Activated T-helper 1 cell treated with anti-CD3 and anti-CD28 coated beads, Interleukin-12 subunit alpha, Interleukin-12 subunit beta, Interleukin-2, Interleukin-4 antibody, amounts not matched to agents 30 ng/mL and 10 ng/mL and 1 ng/mL, durations not matched to agents 14 hours and 24 hours and 36 hours (primary cell): ENCODE results near the gene TTR. TPM values are rescaled to one million over a fixed set of nuclear protein-coding genes. Genes with fewer than 3 reads are reported as not detected.

Experiments used
- DNase-seq: peaks from one replicate; pipeline ENCODE4 v3.0.0; 2021; ENCODE audit warnings: low spot score
- H3K27ac Mint-ChIP-seq: one replicate; pipeline ENCODE4 v1.8.0; 2021; ENCODE audit warnings: mild to moderate bottlenecking, mixed read lengths
- H3K27me3 Mint-ChIP-seq: one replicate; pipeline ENCODE4 v1.8.0; 2022; ENCODE audit warnings: mild to moderate bottlenecking, moderate library complexity, mixed read lengths; ENCODE audit not compliant: insufficient read depth
- H3K36me3 Mint-ChIP-seq: one replicate; pipeline ENCODE4 v1.8.0; 2021; ENCODE audit warnings: low read depth, mixed read lengths
- H3K4me1 Mint-ChIP-seq: one replicate; pipeline ENCODE4 v1.8.0; 2021; ENCODE audit warnings: low read depth, mixed read lengths
- H3K4me3 Mint-ChIP-seq: one replicate; pipeline ENCODE4 v1.8.0; 2021; ENCODE audit warnings: mild to moderate bottlenecking, moderate library complexity, mixed read lengths
- H3K9me3 Mint-ChIP-seq: one replicate; pipeline ENCODE4 v1.8.0; 2021; ENCODE audit warnings: mixed read lengths
- intact Hi-C: fragments of 100-400 bp; cut with micrococcal nuclease; formaldehyde crosslinking; loops from one replicate; pipeline ENCODE4 v1.15.1; 2024
- total RNA-seq: library from RNA; stranded (reverse); gene quantifications from 2 replicates; pipeline ENCODE4 v1.2.3, GENCODE V29; 2022

Gene TTR
- total RNA-seq, 1 donor from 2014 or later: not detected

- H3K36me3 Mint-ChIP-seq: no peaks in the 10 kb centered on the region
- no peak for DNase-seq
- H3K9me3 Mint-ChIP-seq: no peaks in the 10 kb centered on the region
- intact Hi-C loops: loop anchor here (1.0 kb wide), 1 partner anchor 112 kb away; no protein-coding TSS in a partner anchor
- H3K27me3 Mint-ChIP-seq: peaks cover 3% of the 10 kb centered on the region
- no peak overlapping the region for H3K4me3 Mint-ChIP-seq
- no peak overlapping the region for H3K27ac Mint-ChIP-seq
- H3K4me1 Mint-ChIP-seq: no peaks in the 10 kb centered on the region
Observed at GRCh38 chr18:31609886-31610285, 18.2 kb downstream of the TTR start.

- H3K4me1 Mint-ChIP-seq: no peaks in the 10 kb centered on the region
- no peaks in the 10 kb centered on the region for H3K9me3 Mint-ChIP-seq
- H3K27me3 Mint-ChIP-seq: peaks cover 3% of the 10 kb centered on the region
- no peaks in the 10 kb centered on the region for H3K36me3 Mint-ChIP-seq
- no peak overlapping the region for H3K27ac Mint-ChIP-seq
- DNase-seq: no peak
- intact Hi-C loops: loop anchor here (1.0 kb wide), 1 partner anchor 112 kb away; no protein-coding TSS in a partner anchor
- no peak overlapping the region for H3K4me3 Mint-ChIP-seq
Observed at GRCh38 chr18:31610286-31611205, 18.9 kb downstream of the TTR start.

- Mint-ChIP-seq H3K27me3 (peaks cover 2% of the 10 kb centered on the region), H3K4me3 (no peak overlapping the region), H3K4me1 (no peaks in the 10 kb centered on the region), H3K9me3 (no peaks in the 10 kb centered on the region), H3K27ac (no peak overlapping the region), H3K36me3 (no peaks in the 10 kb centered on the region)
- intact Hi-C loops: no loop called here
- no peak for DNase-seq
Observed at GRCh38 chr18:31611511-31611910, 19.8 kb downstream of the TTR start.

- H3K9me3 Mint-ChIP-seq: no peaks in the 10 kb centered on the region
- peaks cover 2% of the 10 kb centered on the region for H3K27me3 Mint-ChIP-seq
- intact Hi-C loops: no loop called here
- no peaks in the 10 kb centered on the region for H3K36me3 Mint-ChIP-seq
- DNase-seq: no peak
- no peak overlapping the region for H3K27ac Mint-ChIP-seq
- H3K4me1 Mint-ChIP-seq: no peaks in the 10 kb centered on the region
- no peak overlapping the region for H3K4me3 Mint-ChIP-seq
Observed at GRCh38 chr18:31612124-31612523, 20.4 kb downstream of the TTR start.

- Mint-ChIP-seq H3K9me3 (no peaks in the 10 kb centered on the region), H3K4me1 (no peaks in the 10 kb centered on the region), H3K27me3 (peaks cover 2% of the 10 kb centered on the region), H3K36me3 (no peaks in the 10 kb centered on the region), H3K27ac (no peak overlapping the region), H3K4me3 (no peak overlapping the region)
- intact Hi-C loops: no loop called here
- no peak for DNase-seq
Observed at GRCh38 chr18:31614044-31614443, 22.4 kb downstream of the TTR start.

GRCh38 chr18:31616586-31616985, 24.9 kb downstream of the TTR start:
- Mint-ChIP-seq H3K9me3 (no peaks in the 10 kb centered on the region), H3K4me3 (no peak overlapping the region), H3K27ac (no peak overlapping the region)

GRCh38 chr18:31617031-31617717, 25.5 kb downstream of the TTR start:
- Mint-ChIP-seq H3K4me1 (no peaks in the 10 kb centered on the region), H3K27ac (no peak overlapping the region), H3K36me3 (no peaks in the 10 kb centered on the region), H3K9me3 (no peaks in the 10 kb centered on the region), H3K27me3 (peaks cover 2% of the 10 kb centered on the region), H3K4me3 (no peak overlapping the region)
- no peak for DNase-seq
- intact Hi-C loops: no loop called here

More at GRCh38 chr18:31616586-31616985, 24.9 kb downstream of the TTR start:
- Mint-ChIP-seq H3K36me3 (no peaks in the 10 kb centered on the region), H3K4me1 (no peaks in the 10 kb centered on the region), H3K27me3 (peaks cover 2% of the 10 kb centered on the region)
- no peak for DNase-seq
- intact Hi-C loops: no loop called here

GRCh38 chr18:31618801-31619200, 27.1 kb downstream of the TTR start:
- Mint-ChIP-seq H3K27me3 (peaks cover 4% of the 10 kb centered on the region), H3K4me3 (no peak overlapping the region), H3K36me3 (no peaks in the 10 kb centered on the region), H3K9me3 (no peaks in the 10 kb centered on the region), H3K4me1 (no peaks in the 10 kb centered on the region), H3K27ac (no peak overlapping the region)
- intact Hi-C loops: no loop called here
- no peak for DNase-seq

- intact Hi-C loops: no loop called here
- Mint-ChIP-seq H3K36me3 (no peaks in the 10 kb centered on the region), H3K27ac (no peak overlapping the region)
Observed at GRCh38 chr18:31619291-31619690, 27.6 kb downstream of the TTR start.

GRCh38 chr18:31624892-31625640, 33.4 kb downstream of the TTR start:
- no peak overlapping the region for H3K27ac Mint-ChIP-seq
- H3K9me3 Mint-ChIP-seq: no peaks in the 10 kb centered on the region
- intact Hi-C loops: loop anchor here (5.0 kb wide), 1 partner anchor 68 kb away; no protein-coding TSS in a partner anchor
- no peaks in the 10 kb centered on the region for H3K4me1 Mint-ChIP-seq
- no peak for DNase-seq
- H3K4me3 Mint-ChIP-seq: no peak overlapping the region
- no peaks in the 10 kb centered on the region for H3K36me3 Mint-ChIP-seq
- H3K27me3 Mint-ChIP-seq: peaks cover 8% of the 10 kb centered on the region

More at GRCh38 chr18:31619291-31619690, 27.6 kb downstream of the TTR start:
- no peak for DNase-seq
- H3K4me3 Mint-ChIP-seq: no peak overlapping the region
- H3K27me3 Mint-ChIP-seq: peaks cover 4% of the 10 kb centered on the region
- H3K4me1 Mint-ChIP-seq: no peaks in the 10 kb centered on the region
- H3K9me3 Mint-ChIP-seq: no peaks in the 10 kb centered on the region

GRCh38 chr18:31626409-31626808, 34.7 kb downstream of the TTR start:
- H3K27me3 Mint-ChIP-seq: peaks cover 8% of the 10 kb centered on the region
- no peak overlapping the region for H3K4me3 Mint-ChIP-seq
- DNase-seq: no peak
- no peaks in the 10 kb centered on the region for H3K9me3 Mint-ChIP-seq
- H3K4me1 Mint-ChIP-seq: no peaks in the 10 kb centered on the region
- no peak overlapping the region for H3K27ac Mint-ChIP-seq
- H3K36me3 Mint-ChIP-seq: no peaks in the 10 kb centered on the region
- intact Hi-C loops: loop anchor here (5.0 kb wide), 1 partner anchor 69 kb away; no protein-coding TSS in a partner anchor

GRCh38 chr18:31630549-31630948, 38.9 kb downstream of the TTR start:
- intact Hi-C loops: no loop called here
- DNase-seq: no peak
- H3K4me3 Mint-ChIP-seq: no peak overlapping the region
- H3K27ac Mint-ChIP-seq: no peak overlapping the region
- H3K36me3 Mint-ChIP-seq: no peaks in the 10 kb centered on the region
- peaks cover 15% of the 10 kb centered on the region for H3K4me1 Mint-ChIP-seq
- no peaks in the 10 kb centered on the region for H3K9me3 Mint-ChIP-seq
- peaks cover 5% of the 10 kb centered on the region for H3K27me3 Mint-ChIP-seq
